ENCODE measurements around the gene ELL2.

Gene ELL2

GRCh38 chr5:95983080-95983479, 21.4 kb upstream of the ELL2 start:
- no peak for DNase-seq

GRCh38 chr5:95976606-95977005, 15.0 kb upstream of the ELL2 start:
- no peak for DNase-seq

DNA sequence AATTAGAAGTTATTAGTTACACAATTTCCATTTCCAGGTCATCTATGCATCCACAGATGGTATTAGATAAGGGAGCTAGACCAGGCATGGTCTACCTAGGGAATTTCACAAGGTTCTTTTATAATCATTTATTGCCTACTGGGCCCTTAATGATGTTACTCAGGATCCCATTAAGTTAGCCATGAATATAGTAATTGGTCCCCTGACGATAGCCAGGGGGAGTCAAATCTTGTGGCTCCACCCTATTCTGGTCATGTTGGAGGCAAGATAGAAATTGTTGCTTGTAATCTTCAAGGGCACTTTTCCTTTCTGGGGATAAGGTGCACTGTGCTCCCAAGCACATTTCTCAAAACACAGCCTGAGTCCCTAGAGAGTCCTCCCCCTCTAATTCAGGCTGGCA, 14.1 kb upstream of the ELL2 start:
- no peak for DNase-seq

DNA sequence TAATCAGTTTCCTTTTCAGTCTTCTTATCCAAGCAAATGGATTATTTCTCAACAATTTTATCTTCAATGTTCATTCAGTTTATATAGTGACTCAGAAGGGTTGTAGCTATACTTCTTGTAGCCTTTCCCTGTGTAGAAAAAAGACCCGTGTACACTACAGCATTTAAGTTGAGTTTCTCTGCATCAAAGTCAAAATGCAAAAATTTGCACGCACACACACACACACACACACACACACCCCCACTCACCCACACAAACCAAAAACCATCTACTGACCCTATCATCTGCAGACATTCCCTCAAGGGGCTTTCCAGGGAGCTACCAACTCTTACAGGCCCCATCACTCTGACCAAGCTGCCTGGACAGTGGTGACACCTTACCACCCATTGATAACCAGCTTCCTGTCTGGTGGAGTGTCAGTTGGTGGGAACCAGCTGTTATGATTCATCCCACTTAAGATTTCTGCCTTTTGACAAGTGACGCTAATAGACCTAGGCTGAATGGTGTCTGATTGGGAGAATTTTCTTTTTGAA, 12.2 kb upstream of the ELL2 start:
- DNase-seq: peak; percentile 52

- DNase-seq: no peak
Observed at GRCh38 chr5:95972196-95972595, 10.5 kb upstream of the ELL2 start.

DNA sequence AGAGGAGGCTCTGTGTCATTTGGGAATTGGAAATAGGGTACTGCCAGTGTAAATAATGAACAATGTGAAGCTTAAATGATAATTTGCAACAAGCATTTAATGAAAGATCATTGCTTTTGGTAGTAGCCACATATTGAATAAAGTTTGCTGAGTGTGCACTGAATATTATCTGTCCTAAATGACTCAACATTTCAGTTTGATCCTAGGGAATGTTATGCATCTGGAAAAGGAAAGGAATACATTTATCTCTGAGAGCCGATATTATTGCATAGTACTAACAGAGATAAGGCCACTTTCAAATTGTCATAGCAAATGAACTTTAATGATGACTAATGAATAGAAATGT, 8.7 kb upstream of the ELL2 start:
- DNase-seq: no peak

GRCh38 chr5:95969651-95970358, 8.2 kb upstream of the ELL2 start:
- DNase-seq: no peak

GRCh38 chr5:95969055-95969454, 7.4 kb upstream of the ELL2 start:
- no peak for DNase-seq

DNA sequence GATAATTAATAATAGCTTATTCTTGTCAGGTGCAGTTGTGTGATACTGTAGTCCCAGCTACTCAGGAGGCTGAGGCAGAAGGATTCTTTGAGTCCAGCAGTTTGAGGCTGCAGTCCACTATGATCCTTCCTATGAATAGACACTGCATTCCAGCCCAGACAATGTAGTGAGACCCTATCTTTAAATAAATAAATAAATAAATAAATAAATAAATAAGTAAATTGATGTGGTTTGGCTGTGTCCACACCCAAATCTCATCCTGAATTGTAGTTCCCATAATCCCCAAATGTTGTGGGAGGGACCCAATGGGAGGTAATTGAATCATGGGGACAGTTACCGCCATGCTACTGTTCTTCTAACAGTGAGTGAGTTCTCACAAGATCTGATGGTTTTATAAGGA, 5.6 kb upstream of the ELL2 start:
- DNase-seq: no peak

- DNase-seq: no peak
Observed at GRCh38 chr5:95966005-95966404, 4.4 kb upstream of the ELL2 start.

GRCh38 chr5:95963650-95964410, 2.2 kb upstream of the ELL2 start:
- no peak for DNase-seq

- no peak for DNase-seq
Observed at GRCh38 chr5:95962785-95963184, 1.1 kb upstream of the ELL2 start.

DNA sequence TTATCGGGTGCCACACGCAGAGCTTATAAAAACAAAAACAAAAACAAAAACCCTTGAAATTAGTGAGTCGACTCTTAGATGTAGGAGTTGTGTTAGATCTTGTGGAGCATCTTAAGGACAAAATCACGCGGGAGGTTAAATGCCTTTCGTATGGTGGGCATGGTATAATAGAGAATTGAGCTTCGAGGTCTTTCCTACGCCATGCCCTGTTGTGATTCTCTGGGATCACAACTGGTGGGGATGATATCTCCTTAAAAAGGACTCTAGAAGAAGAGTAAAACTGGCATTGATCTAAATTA, 773 bp upstream of the ELL2 start:
- DNase-seq: no peak

DNA sequence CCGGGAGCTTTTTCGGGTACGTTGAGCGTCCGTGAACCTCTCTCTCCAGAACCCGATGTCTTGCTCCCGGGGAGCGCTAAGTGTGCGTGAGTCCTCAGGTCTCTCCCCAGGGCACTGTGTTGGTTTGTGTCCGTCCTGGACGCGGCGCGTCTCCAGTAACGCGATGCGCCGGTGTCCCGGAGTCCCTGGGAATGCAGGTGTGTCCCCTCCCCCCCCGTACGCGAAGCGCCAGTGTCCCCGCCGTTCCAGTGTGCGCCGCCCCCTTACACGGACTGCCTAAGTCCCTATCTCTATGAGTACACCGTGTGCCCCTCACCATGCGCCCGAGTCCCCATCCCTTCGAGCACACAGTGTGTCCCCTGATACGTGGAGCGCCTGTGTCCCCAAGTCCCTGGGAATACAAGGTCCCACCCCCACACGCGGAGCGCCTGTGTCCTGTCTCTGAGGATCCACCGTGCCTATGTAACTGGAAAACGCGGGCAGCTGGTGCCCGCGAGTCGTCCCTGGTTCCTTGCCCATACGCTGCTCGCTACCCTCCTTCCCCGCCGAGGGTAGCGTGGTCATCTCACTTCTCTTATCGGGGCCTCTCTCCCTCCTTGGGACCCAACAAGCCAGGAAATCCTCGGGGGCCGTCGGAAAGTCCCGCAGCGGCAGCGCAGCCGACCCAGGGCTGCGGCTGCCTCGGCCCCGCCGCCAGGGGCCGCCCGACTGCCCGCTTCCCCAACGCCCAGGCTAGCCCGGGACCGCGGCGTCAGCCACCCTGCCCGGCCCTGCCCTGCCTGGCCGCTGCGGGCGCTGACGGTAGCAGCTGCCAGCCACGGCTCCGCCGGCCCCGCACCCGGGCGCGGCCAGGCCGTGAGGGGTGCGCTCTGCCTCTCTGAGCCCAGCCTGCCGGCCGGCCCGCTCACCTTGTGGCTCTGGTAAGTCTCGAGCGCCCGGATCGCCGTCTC, 709 bp downstream of the ELL2 start:
- DNase-seq: peak; percentile 63

- DNase-seq: no peak
Observed at GRCh38 chr5:95959888-95960666, 1.6 kb downstream of the ELL2 start.

- DNase-seq: no peak
Observed at GRCh38 chr5:95959051-95959887, 2.4 kb downstream of the ELL2 start.

GRCh38 chr5:95958310-95959014, 3.2 kb downstream of the ELL2 start:
- no peak for DNase-seq

- DNase-seq: no peak
Observed at GRCh38 chr5:95957561-95958203, 4.0 kb downstream of the ELL2 start.

GRCh38 chr5:95956900-95957293, 4.8 kb downstream of the ELL2 start:
- DNase-seq: no peak
